Esophagus muscularis mucosa (tissue), 3 donors: ENCODE data around the gene ZNF610.
A peak's percentile ranks its signal among the peaks of the same experiment; 100 is the strongest.

Source experiments
- CTCF ChIP-seq, 3 experiments: fragments of 200-600 bp in 2 of 3; fragments of 450-650 bp in 1 of 3; sonication (generic) in 2 of 3; IDR thresholded peaks; one replicate each; pipeline ENCODE4 v1.5.1; 2017 to 2019; ENCODE audit warnings: antibody characterized with exemption in 3 of 3, mild to moderate bottlenecking in 2 of 3, moderate library complexity in 1 of 3
- POLR2A ChIP-seq: fragments of 450-650 bp; IDR thresholded peaks from one replicate; pipeline ENCODE4 v1.6.1; 2017; ENCODE audit warnings: antibody characterized with exemption, moderate library complexity, mild to moderate bottlenecking, low read depth
- POLR2AphosphoS5 ChIP-seq, 2 donors: sonication (generic); formaldehyde crosslinking; IDR thresholded peaks; one replicate each; pipeline ENCODE4 v1.6.1; 2017; ENCODE audit warnings: antibody characterized with exemption in 2 of 2

DNA sequence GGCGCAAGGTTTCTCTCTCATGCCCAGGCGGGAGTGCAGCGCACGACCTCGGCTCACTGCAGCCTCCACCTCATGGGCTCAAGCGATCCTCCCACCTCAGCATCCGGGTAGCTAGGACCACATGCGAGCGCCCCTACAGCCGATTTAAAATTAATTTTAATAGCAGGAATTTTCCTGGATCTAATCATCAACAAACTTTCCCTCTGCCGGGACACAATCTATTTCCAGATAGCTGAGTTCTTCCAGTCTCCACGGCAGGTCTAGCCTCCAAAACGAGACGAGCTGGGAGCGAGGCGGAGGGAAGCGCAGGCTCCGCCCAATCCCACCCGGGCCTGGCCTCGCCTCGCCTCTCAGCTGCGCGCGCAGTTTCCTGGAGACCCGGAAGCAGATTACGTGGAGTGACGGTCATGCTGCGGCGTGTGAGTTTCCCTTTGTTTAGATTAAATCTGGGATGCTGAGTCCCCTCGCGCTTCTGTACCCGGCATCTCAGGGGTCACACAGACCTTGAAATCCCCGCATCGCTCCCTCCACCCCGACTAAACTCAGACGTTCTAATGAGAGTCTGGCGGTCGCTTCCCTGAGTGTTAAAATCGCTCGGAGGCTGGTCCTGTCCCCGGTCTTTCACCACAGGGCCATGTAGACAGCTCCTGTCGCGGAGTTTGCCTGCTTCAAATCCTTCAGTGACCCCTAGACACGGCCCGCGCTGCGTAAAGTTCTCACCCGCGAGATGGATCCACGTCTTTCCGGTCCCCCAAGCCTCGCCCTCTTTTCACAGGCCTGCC is 33.7 kb downstream of the ZNF610 start, which contains the start of gene ZNF880:
- peak; percentile 83 to 91 for TF ChIP-seq POLR2AphosphoS5 (IDR thresholded peaks at IDR 0.05)
- TF ChIP-seq CTCF (IDR thresholded peaks at IDR 0.05) = peak in 1 of 3 experiments; percentile 5
- no peak for TF ChIP-seq POLR2A
